ENCODE results near the gene HAAO. TPM values are rescaled to one million over a fixed set of nuclear protein-coding genes. Genes with fewer than 3 reads are reported as not detected.

The HAAO gene
- total RNA-seq, 1 experiment from 2014 or later = 0.74 TPM

DNA sequence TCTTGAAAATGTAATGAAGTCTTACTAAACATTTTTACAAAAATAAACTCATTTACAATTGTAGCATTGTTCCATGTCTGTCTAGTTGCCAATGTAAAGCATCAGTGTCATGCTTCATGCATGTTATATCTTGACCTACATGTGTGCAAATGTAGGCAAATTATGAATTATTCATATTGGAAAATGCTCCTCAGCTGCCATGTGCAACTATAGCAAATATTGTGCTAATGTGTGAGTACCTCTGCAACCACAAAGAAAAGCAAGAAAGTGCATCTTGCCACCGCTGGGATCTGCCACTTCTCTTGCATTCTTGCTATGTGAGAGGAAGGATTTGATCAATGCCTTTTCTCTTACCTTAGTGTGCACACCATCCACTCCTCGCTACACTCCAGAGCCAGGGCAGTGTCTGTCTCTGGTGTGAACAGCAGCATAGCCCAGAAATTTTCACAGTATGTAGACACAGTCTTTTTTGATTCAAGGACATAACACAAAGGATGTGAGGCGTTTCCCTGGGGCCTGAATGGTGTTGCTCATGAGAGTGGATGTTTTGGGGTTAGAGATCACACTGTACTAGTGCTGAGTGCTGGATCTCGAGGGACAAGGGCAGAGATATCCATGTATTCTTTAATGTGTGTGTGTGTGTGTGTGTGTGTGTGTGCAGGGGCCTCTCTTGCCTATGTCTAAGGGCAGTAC is 47.6 kb upstream of the HAAO start:
- ChIA-PET CTCF (no interaction called here), POLR2A (interaction anchor here (0.6 kb wide), 1 partner anchor 94 kb away, joined by 4 read pairs; no protein-coding TSS in a partner anchor)
- no peak for ATAC-seq
- Histone ChIP-seq H3K4me1 (ENCODE audit: control insufficient read depth, insufficient read depth, low read length) (no peaks in the 10 kb centered on the region), H3K27me3 (ENCODE audit: control insufficient read depth, insufficient read depth, low read length) (no peaks in the 10 kb centered on the region), H3K4me3 (ENCODE audit: low read depth in 2 of 2, low read length in 2 of 2) (no peak overlapping the region), H3K36me3 (ENCODE audit: control insufficient read depth, insufficient read depth, low read length) (no peaks in the 10 kb centered on the region), H3K27ac (ENCODE audit: low read length) (no peak overlapping the region), H3K9me3 (ENCODE audit: control insufficient read depth, insufficient read depth, low read depth, low read length) (no peaks in the 10 kb centered on the region)
- intact Hi-C loops (cut with micrococcal nuclease; ENCODE audit: unreplicated experiment) (no loop called here), in situ Hi-C loops (cut with HindIII; ENCODE audit: low pct_unique_long_range_greater_than_20kb, low sequenced_read_pairs) (no loop called here)
- BruUV-seq (replicated peaks) = no TSS peak
- TF ChIP-seq SIN3A (IDR thresholded peaks at IDR 0.05; ENCODE audit: borderline replicate concordance, insufficient read depth, low read depth, low read length) (no peak), TCF7L2 (IDR thresholded peaks at IDR 0.05; ENCODE audit: low read depth, low read length) (no peak), POLR2AphosphoS5 (IDR thresholded peaks at IDR 0.05; ENCODE audit: low read depth, low read length) (no peak)
- TF ChIP-seq, protein P1, sequence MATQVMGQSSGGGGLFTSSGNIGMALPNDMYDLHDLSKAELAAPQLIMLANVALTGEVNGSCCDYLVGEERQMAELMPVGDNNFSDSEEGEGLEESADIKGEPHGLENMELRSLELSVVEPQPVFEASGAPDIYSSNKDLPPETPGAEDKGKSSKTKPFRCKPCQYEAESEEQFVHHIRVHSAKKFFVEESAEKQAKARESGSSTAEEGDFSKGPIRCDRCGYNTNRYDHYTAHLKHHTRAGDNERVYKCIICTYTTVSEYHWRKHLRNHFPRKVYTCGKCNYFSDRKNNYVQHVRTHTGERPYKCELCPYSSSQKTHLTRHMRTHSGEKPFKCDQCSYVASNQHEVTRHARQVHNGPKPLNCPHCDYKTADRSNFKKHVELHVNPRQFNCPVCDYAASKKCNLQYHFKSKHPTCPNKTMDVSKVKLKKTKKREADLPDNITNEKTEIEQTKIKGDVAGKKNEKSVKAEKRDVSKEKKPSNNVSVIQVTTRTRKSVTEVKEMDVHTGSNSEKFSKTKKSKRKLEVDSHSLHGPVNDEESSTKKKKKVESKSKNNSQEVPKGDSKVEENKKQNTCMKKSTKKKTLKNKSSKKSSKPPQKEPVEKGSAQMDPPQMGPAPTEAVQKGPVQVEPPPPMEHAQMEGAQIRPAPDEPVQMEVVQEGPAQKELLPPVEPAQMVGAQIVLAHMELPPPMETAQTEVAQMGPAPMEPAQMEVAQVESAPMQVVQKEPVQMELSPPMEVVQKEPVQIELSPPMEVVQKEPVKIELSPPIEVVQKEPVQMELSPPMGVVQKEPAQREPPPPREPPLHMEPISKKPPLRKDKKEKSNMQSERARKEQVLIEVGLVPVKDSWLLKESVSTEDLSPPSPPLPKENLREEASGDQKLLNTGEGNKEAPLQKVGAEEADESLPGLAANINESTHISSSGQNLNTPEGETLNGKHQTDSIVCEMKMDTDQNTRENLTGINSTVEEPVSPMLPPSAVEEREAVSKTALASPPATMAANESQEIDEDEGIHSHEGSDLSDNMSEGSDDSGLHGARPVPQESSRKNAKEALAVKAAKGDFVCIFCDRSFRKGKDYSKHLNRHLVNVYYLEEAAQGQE (IDR thresholded peaks at IDR 0.05; ENCODE audit: insufficient read depth in 1 of 2, low read depth in 2 of 2, low read length in 1 of 2) = no peak
- TF ChIP-seq, protein P2, sequence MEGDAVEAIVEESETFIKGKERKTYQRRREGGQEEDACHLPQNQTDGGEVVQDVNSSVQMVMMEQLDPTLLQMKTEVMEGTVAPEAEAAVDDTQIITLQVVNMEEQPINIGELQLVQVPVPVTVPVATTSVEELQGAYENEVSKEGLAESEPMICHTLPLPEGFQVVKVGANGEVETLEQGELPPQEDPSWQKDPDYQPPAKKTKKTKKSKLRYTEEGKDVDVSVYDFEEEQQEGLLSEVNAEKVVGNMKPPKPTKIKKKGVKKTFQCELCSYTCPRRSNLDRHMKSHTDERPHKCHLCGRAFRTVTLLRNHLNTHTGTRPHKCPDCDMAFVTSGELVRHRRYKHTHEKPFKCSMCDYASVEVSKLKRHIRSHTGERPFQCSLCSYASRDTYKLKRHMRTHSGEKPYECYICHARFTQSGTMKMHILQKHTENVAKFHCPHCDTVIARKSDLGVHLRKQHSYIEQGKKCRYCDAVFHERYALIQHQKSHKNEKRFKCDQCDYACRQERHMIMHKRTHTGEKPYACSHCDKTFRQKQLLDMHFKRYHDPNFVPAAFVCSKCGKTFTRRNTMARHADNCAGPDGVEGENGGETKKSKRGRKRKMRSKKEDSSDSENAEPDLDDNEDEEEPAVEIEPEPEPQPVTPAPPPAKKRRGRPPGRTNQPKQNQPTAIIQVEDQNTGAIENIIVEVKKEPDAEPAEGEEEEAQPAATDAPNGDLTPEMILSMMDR (IDR thresholded peaks at IDR 0.05) = no peak
- DNase-seq (ENCODE audit: low read depth, low spot score) = no peak

DNA sequence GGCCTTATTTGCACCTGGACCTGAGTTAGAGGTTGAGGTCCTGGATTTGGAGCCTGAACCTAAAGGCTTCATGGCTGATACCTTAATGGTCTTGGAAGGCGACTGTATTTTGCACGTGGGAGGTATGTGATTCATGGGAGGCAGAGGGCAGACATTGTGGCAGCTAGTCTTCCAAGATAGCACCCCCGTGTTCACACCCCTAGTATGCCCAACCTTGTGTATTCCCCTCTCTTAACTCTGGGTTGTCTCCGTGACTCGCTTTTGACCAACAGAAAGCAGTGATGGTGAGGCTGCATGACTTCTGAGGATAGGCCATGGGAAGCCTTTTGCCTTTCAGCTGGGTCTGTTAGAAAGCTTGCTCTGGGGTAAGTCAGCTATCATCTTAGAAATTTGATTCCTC is 45.8 kb upstream of the HAAO start:
- TF ChIP-seq TCF7L2 (IDR thresholded peaks at IDR 0.05; ENCODE audit: low read depth, low read length) (no peak), POLR2AphosphoS5 (IDR thresholded peaks at IDR 0.05; ENCODE audit: low read depth, low read length) (no peak), SIN3A (IDR thresholded peaks at IDR 0.05; ENCODE audit: borderline replicate concordance, insufficient read depth, low read depth, low read length) (no peak)
- TF ChIP-seq, protein P2 (IDR thresholded peaks at IDR 0.05) = no peak
- ChIA-PET CTCF (no interaction called here), POLR2A (no interaction called here)
- DNase-seq (ENCODE audit: low read depth, low spot score) (no peak), ATAC-seq (no peak)
- H3K9me3 ChIP-seq (ENCODE audit: control insufficient read depth, insufficient read depth, low read depth, low read length) = no peaks in the 10 kb centered on the region
- intact Hi-C loops (cut with micrococcal nuclease; ENCODE audit: unreplicated experiment) (no loop called here), in situ Hi-C loops (cut with HindIII; ENCODE audit: low pct_unique_long_range_greater_than_20kb, low sequenced_read_pairs) (no loop called here)
- H3K27ac ChIP-seq (ENCODE audit: low read length) = no peak overlapping the region
- no peaks in the 10 kb centered on the region for H3K4me1 ChIP-seq (ENCODE audit: control insufficient read depth, insufficient read depth, low read length)
- H3K27me3 ChIP-seq (ENCODE audit: control insufficient read depth, insufficient read depth, low read length) = no peaks in the 10 kb centered on the region
- H3K36me3 ChIP-seq (ENCODE audit: control insufficient read depth, insufficient read depth, low read length) = no peaks in the 10 kb centered on the region
- H3K4me3 ChIP-seq (ENCODE audit: low read depth in 2 of 2, low read length in 2 of 2) = no peak overlapping the region
- BruUV-seq (replicated peaks) = no TSS peak
